ENCODE results near the gene SMAD3. TPM values are rescaled to one million over a fixed set of nuclear protein-coding genes. Genes with fewer than 3 reads are reported as not detected.
"Not testable (repeated sequence)": the region's sequence is repeated elsewhere in the genome, so short reads cannot be mapped to it uniquely, and the experiment has no call there.

Gene SMAD3
- total RNA-seq, 1 experiment from 2014 or later, result 46.7 TPM

DNA sequence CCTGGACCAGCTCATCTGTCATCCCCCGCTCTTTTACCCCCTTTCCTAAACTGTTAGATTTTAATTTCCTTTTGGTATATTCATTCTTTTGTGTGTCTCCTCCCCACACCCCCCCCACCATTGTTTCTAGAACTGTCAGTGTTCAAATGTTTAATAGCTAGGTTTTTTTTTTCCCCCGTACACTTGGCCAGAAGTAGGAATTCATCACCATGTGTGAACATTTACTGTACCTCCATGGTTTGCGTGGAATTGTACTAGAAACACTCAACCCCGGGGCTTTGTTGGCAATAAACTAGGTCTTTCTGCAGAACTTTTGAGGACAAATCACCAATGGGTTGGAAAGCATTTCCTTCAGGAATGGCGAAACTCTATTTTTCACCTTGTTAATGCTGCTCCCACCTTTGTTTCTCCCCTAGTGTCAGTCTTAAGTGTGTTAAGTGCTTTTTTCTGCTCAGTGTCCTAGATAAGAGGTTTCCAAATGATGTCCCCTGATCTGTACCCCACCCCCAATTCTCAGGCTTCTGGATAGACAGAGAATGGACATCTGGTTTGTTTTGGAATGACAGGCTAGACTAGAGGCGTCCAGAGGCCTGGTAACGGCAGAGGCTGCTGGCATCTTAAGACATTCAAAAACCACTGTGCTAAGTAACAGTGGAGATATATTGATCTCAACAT lies 76.8 kb downstream of the SMAD3 start:
- DNase-seq (ENCODE audit: low read depth), result no peak

DNA sequence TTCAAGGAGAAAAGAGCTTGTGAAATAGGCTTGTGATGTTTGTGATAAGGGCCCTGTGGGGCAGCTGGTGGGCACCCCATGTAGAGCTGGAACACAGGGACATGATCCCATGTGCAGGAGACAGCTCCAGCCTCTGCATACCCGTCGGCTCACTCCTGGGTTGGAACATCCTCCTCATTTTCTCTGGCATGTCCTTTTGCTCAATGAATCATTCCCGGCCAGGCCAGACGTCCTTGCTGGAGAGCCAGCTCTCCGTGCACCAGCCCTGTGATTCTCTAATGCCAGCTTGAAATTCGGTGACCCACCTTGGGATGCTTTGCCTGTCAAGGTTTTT lies 77.3 kb downstream of the SMAD3 start:
- peak; percentile 84 for DNase-seq (ENCODE audit: low read depth)

DNA sequence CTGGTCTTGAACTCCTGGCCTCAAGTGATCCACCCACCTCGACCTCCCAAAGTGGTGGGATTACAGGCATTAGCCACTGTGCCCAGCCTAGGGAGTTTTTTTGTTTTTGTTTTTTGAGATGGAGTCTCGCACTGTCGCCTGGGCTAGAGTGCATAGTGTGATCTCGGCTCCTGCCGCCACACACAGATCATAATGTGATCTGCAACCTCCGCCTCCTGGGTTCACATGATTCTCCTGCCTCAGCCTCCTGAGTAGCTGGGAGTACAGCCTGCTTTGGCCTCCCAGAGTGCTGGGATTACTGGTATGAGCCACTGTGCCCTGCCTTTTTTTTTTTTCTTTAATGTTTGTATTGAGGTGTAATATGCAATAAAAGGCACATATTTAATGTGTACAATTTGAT lies 78.2 kb downstream of the SMAD3 start:
- no peak for DNase-seq (ENCODE audit: low read depth)

DNA sequence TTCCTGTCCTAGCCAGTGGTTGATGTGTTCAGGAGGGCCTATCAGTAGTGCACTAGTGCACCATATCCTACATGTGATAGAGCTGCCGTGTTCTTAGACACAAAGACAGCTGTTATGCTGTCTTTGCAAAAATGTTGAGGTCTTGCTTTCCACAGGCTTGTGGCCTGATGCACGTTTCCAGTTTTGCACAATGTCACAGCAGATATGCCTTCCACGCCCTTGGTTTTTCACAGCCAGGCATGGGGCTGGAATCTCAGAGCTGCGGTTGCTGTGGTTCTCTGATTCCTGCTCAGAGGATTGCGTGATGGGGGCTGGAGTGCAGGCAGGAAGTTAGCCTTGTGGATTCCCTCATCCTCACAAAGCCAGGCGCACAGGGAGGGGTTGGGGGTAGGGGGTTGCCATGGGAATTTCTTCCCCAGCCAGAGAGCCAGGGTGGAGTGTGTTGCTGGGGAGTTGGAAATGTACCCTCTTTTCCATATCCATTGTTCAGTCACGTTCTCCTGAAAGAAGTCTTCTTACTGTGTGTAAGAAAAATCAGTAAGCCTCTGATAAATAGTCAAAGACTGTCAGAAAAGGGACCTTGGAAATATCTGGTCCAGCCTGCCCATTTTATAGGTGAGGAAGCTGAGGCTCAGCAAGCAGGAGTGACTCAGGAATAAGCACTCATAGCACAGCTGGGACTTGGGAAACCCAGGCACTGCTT lies 79.4 kb downstream of the SMAD3 start:
- peak; percentile 95 for DNase-seq (ENCODE audit: low read depth)

DNA sequence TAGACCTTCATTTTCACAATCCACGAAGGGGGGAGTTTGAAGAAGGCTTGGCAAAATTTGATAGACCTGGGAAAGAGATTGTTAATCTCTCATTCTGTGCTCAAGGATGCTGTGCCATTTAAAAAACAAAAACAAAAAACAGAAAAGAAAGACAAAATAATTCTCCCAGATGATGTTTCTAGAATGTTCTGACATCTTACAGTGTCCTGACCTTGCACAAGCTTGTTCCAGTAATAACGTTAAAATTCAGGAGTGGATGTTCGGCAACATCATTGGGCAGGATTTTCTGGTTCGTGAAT lies 79.9 kb downstream of the SMAD3 start:
- no peak for DNase-seq (ENCODE audit: low read depth)

DNA sequence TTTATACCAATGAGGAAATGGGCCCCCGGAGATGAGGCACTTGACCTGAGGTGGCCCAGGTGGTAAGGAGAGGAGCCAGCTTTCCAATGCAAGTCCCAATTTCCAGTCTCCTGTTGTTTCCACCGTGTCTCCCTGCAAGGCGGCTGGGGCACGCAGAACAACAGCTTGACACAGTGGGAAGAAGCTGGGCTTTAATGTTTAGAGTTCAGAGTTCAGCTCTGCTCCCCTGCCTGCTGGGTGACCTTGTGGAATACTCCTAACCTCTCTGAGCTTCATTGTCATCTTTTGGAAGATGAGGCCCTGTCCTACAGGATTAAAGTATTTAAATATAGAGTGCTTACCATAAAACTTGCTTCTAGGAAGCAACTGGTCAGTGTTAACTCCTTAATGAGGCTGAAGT lies 80.3 kb downstream of the SMAD3 start:
- DNase-seq (ENCODE audit: low read depth), result no peak

DNA sequence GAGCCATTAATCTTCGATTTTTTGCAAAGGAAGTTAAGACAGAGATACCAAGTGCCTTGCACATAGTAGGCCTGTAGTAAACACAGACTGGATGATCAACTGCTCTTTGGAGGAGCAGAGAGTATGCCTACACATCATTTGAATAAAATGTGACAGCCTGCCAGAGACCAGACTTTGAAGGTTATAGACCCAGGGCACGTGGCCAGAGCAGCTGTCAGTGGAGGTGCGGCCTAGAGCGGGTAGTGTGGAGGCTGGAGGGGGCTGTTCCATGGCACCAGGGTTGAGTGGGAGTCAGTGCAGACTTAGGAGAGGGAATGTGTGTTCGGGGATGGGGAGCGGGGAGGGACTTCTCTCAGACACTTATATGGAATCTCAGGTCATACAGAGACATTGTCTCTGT lies 80.8 kb downstream of the SMAD3 start:
- peak; percentile 91 for DNase-seq (ENCODE audit: low read depth)

DNA sequence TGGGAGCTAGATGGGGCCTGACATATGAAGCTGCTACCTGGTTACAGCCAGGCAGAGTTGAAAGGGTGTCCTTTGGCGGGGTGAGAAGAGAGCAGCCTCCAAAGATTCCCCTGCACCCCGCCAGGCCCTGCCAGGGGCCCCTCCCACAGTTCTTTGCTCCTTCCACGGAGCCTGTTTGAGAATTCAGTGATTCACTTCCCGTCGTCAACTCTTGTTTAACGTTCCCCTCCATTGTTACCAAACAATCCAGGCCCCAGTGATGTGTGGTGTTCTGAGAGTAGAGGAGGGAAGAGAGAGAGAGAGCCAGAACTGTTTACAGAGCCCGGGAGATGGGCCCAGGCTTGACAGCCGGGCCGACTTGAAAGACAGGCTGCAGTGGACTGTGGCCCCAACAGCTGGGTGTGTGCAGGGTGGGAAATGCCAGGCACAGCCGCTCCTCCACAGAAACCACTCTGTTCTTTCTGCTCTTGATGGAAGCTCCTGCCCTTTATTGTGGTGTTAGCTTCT lies 81.5 kb downstream of the SMAD3 start:
- peak; percentile 98 for DNase-seq (ENCODE audit: low read depth)

DNA sequence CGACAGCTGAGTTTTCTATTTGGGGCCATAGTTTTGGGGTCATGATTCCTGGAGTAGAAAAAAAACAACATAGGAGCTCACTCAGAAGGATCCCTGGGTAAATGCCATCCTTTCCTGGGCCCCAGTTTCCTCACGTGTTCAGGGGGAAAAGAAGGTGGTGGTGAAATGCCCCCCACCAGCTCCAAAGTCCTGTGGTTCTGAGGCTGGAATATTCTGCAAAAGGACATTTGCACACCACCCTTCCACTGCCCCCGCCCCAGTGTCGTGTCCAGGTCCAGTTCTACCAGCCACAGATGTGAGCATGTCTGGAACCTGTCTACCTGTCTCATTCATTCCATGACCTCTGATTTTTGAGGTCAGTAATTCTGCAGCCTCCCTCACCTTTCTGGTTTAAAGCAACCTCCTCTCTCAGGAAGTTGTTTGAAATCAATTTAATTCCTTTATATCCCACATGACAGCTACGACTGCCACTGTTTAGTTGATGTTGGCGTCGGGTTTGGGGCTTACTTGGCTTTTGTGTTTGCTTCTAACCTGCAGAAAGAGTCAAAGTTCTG lies 82.1 kb downstream of the SMAD3 start:
- no peak for DNase-seq (ENCODE audit: low read depth)

DNA sequence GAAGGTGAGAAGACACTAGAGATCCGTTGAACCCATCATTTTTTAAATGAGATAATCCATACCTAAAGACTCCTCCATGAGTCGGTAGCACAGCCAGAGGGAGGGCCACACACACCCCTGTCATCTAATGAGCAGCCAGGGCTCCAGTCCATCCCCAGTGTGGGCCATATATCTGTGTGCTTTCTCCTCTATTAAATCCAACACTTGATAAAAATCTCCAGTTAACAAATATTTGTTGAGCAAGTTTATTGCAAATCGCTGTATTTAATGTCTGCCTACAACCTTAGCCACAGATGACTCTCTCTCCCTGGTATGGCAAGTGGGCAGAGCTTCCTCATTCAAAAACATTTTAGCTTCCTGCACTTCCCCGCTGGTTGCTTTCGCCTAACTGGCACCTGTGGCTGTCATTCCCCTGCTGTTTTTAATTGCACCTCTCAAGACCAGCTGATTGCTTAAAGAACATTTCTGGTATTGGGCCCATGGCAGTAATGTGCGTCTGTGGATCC lies 82.8 kb downstream of the SMAD3 start:
- peak; percentile 93 for DNase-seq (ENCODE audit: low read depth)

DNA sequence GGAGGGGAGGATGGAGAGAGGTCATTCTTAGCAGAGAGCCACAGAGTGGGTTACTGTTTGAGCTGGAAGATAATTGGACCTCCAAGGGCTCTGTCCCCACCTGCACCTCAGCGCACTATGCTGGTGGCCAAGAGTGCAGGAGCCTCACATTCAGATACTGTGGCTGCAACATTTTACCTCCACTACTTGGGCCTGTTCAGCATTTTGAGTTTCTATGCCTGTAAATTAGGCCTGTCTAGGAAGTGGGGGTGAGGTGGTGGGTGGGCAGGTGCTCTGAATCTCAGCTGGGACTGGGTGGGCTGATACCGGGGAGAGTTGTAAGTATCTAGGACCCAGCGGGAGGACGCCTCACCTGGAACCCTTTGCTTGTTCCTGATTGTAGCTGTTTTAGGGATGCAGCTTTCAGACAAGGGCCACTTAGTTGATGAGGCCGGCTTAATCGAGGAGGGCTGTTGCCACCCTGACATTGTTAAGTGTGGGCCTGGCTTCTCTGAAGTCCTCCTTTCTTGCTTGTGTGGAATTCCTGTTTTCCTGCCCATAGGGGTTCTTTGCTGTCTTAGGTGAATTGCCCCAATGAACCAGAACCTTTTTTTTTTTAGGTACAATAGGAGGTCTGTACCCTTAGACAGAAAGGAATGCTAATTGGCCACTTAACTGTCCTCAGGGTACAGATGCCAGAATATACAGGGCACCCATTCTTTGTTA lies 83.8 kb downstream of the SMAD3 start:
- peak; percentile 65 for DNase-seq (ENCODE audit: low read depth)

DNA sequence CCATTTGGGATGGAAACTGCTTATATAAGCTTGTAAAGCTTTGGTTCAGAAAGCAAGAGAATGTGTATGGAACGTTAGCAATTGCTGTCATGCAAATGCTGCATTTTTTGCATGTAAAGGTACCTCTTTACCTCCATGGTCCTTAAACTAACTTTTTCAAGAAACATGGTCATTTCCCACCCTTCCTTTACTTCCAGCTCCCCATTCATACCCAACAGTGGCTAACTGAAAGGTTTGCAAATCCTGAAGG lies 84.3 kb downstream of the SMAD3 start:
- no peak for DNase-seq (ENCODE audit: low read depth)

DNA sequence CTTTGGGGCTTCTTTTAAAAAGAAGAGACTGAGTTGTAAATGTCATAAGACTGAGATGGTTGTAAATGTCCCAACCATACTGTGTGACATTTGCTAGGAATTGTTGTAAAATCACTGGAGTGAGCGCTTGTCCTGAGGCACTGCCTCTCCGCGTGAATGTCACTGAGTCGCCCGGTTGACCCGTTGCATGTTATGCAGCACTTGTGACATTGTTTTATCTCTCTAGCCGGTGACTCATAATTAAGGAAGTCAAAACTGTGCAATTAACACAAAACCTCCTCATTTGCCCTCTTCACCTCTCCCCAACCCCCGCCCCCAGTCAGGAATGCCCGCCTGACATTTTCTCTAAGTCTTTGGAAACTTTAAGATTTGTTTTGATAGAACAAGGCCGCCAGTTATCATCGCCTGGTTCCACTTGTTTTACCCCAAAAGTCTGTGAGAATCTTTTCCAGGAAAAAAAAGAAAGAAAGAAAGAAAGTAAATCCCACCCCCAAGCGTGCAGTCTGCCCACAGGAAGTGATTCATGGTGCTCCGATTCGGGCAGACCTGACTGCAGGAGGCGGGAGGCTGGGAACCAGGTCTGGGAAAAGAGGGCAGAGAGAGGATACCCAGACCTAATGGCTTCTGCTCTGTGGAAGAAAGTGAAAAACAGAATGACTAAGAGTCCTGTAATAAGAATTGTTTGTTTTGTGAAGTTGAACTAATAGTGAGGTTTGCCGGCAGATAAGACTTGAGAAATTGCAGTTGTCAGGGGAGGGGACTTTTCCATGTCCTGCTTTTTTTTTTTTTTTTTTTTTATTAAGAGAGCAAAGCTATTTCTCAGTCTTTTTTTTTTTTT lies 84.8 kb downstream of the SMAD3 start:
- peak; percentile 99 for DNase-seq (ENCODE audit: low read depth)

DNA sequence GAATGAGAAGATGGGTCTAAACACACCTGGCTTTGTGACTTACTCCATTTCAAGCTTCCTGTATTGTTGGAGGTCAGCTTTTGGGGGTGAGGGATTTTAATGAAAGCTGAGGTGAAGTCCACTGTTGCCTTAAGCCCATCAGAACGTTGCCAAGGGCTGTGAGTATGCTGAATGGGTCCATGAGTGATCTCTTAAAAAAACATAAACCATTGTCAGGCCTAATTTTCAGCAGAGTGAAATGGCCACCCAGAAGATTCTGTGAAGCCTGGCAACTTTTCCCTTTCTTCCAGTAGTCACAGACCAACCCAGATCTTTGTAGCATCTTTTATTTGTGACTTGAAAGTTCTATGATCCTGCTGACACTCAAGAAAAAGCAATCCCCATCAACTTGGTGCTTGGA lies 87.0 kb downstream of the SMAD3 start:
- no peak for DNase-seq (ENCODE audit: low read depth)

DNA sequence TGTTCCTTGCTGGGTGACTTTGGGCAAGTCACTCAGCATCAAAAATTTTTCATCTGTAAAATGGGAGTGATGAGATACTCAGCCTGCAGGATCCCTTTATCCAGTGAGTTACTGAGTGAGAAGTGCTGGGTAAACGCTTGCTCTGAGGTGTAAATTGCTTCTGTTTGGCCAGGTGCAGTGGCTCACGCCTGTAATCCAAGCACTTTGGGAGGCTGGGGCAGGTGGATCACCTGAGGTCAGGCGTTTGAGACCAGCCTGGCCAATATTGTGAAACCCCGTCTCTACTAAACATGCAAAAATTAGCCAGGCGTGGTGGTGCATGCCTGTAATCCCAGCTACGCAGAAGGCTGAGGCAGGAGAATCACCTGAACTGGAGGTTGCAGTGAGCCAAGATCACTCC lies 87.6 kb downstream of the SMAD3 start:
- not testable (repeated sequence) for DNase-seq (ENCODE audit: low read depth)

DNA sequence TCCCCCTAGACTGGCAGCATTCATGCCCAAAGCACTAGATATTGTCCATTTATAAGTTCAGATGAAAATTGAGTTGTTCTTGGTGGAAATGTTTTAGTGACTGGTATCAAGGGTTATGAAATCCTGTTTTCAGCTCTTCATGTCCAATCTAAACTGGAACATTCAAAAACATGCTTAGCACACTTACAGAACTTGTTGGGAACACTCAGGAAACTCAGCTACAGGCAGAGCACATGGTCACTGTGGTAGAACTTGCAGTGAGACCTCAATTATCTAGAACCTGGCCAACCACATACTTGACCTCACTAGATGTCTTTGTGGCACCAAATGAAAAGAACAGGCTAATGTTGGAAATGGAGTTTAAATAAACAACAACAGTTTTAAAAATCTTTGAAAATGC lies 88.8 kb downstream of the SMAD3 start:
- no peak for DNase-seq (ENCODE audit: low read depth)

DNA sequence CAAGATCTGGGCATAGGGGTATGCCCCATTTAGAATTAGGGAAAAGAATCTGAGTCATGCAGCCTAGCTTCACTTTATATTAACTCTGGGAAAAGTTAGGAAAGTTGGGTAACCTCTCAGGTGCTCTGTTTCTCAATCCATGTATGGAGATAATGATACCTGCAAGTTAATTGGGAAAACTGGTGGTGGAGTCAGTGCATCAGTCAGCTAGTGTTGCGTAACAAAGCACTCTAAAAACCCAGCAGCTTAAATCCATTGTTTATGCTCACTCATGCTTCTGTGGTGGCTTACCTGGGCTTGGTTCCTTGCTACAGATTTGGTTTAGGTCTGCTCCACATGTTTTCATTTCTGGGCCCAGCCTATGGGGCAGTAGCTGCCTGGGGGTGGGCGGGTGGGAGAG lies 91.0 kb downstream of the SMAD3 start:
- no peak for DNase-seq (ENCODE audit: low read depth)

DNA sequence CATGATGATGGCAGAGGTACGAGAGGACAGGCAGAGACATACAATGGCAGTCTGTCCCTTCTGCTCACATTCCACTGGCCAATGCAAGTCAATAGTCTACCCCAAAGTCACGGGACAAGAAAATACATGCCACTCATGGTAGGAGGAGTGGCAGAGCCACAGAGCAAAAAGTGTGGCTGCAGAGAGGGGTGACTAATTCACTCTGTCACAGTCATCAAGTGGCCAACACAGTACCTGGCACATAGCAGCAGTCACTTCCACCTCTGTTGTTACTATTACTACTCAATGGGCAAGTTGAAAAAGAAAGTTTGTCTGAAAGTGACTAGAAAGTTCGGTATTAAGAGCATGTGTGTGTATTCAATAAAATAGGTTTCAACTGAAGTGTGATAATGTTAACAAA lies 91.4 kb downstream of the SMAD3 start:
- no peak for DNase-seq (ENCODE audit: low read depth)

DNA sequence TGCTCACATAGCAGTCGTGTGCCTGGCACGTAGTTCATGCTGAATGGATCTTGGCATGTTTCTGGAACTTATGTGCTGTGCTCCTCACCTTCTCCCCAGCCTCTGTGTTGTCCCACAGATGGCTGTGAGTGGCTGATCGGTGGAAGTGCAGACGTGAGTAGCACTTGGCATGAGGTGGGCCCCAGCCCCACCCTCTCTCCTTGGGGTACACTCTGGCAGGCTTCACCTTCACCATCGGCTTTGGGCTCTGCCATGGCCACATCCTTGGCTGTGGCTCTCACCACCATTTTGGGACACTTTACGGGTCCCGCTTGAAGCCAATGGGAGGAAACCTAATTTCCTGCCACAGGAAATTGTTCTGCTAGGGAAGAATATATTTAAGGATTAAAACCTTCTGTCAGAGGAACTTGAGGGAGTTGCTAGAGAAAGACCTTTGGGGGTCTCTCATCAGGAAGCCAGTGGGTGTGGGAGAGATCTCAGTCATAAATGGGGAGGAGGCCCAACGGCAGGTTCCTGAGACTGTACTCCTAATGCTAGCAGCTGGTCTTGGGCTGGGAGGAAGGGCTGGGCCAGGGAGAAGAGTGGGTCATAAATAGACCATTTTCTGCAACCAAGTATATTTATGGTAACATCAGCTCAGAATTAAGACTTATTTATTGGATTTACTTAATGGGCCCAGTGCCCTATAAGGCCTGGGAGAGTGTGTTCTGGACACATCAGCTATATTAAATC lies 92.3 kb downstream of the SMAD3 start:
- DNase-seq (ENCODE audit: low read depth), result no peak

DNA sequence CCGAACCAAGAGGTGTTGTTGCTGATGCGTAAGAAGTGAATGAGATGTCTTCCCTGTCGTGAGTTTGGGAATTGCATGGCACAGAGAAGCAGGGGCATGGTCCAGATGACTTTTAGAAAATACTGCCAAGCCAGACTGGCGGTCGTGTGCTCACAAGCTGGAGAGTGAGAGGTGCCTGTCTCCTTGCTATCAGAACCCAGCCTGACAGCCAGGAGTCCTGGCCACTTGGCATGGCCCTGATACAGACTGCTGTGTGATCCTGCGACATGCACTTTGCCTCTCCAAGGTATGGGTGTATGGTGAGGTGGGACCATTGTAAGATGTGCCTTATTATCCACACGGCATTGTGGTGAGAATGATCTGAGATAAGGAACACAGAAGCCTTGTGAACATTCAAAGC lies 93.0 kb downstream of the SMAD3 start:
- DNase-seq (ENCODE audit: low read depth), result no peak

DNA sequence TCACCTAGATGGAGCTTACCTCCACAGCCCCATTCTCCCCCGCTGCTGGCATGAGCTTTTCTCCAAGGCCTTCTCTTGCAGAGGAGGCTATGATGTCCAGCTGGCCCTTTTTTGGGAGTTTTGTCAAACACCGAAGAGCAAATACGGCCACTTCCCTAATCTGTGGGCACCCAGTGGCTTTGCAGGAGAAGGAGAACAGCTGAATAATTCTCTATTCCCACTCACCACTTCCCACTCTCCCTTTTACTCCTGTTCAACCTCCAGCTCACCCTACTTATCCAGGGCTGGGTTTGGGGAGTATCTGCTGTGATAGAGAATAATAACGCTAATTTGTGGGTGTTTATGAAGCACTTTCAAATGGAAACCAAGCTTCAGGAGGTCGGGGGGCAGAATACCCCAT lies 96.0 kb downstream of the SMAD3 start:
- DNase-seq (ENCODE audit: low read depth), result no peak
